ENCODE measurements around the gene LYVE1.

- no peak for TF ChIP-seq CTCF (IDR thresholded peaks at IDR 0.05)
- TF ChIP-seq POLR2A (IDR thresholded peaks at IDR 0.05): no peak
Observed at GRCh38 chr11:10518891-10519290, 49.6 kb downstream of the LYVE1 start.
